Smooth muscle cell (in vitro differentiated cells): ENCODE data around the gene DIP2A. TPM values are rescaled to one million over a fixed set of nuclear protein-coding genes. Genes with fewer than 3 reads are reported as not detected.
"Not testable (repeated sequence)": the region's sequence is repeated elsewhere in the genome, so short reads cannot be mapped to it uniquely, and the experiment has no call there.

Experiments used
- DNase-seq: peaks from one replicate; lab custom pipeline; 2025; ENCODE audit not compliant: unreplicated experiment; lab: John Stamatoyannopoulos, UW
- H2AFZ ChIP-seq: fragments of 200-600 bp; sonication (generic); 2 replicates; pipeline ENCODE4 v1.6.0; 2016; ENCODE audit warnings: antibody characterized with exemption, low read depth, mild to moderate bottlenecking
- H3F3A ChIP-seq: fragments of 200-600 bp; sonication (generic); 2 replicates; pipeline ENCODE4 v1.6.0; 2017; ENCODE audit warnings: antibody characterized with exemption, low read depth
- H3K27ac ChIP-seq: fragments of 200-600 bp; sonication (generic); 2 replicates; pipeline ENCODE4 v1.5.1; 2016; ENCODE audit warnings: low read depth, mild to moderate bottlenecking
- H3K27me3 ChIP-seq: fragments of 200-600 bp; sonication (generic); 2 replicates; pipeline ENCODE4 v1.6.1; 2016; ENCODE audit warnings: low read depth, mild to moderate bottlenecking
- H3K36me3 ChIP-seq: fragments of 200-600 bp; sonication (generic); 2 replicates; pipeline ENCODE4 v1.5.1; 2016; ENCODE audit warnings: low read depth
- H3K4me1 ChIP-seq: fragments of 200-600 bp; sonication (generic); 2 replicates; pipeline ENCODE4 v1.5.1; 2016; ENCODE audit warnings: low read depth
- H3K4me2 ChIP-seq: fragments of 200-600 bp; sonication (generic); 2 replicates; pipeline ENCODE4 v1.6.0; 2016; ENCODE audit warnings: mild to moderate bottlenecking
- H3K4me3 ChIP-seq: fragments of 200-600 bp; sonication (generic); 2 replicates; pipeline ENCODE4 v1.5.1; 2016; ENCODE audit warnings: mild to moderate bottlenecking
- H3K79me2 ChIP-seq: fragments of 200-600 bp; sonication (generic); 2 replicates; pipeline ENCODE4 v1.6.0; 2016; ENCODE audit warnings: low read depth, mild to moderate bottlenecking
- H3K9ac ChIP-seq: fragments of 200-600 bp; sonication (generic); 2 replicates; pipeline ENCODE4 v1.6.0; 2016; ENCODE audit warnings: low read depth
- H3K9me3 ChIP-seq: fragments of 200-600 bp; sonication (generic); replicated peaks from 2 replicates; pipeline ENCODE4 v1.5.1; 2016; ENCODE audit warnings: low read depth
- H4K20me1 ChIP-seq: fragments of 200-600 bp; sonication (generic); 2 replicates; pipeline ENCODE4 v1.6.0; 2016; ENCODE audit warnings: low read depth
- WGBS: methylation state at CpG from one replicate; pipeline ENCODE4 v1.1.7; 2016; ENCODE audit warnings: low lambda C conversion rate; 5-methylcytosine and 5-hydroxymethylcytosine counted together
- polyA plus RNA-seq: library from polyadenylated mRNA; unstranded; fragments of >200 nt; fragmentation: Nextera tagmentation; extraction: Ambion mirVana; gene quantifications from 2 replicates; pipeline ENCODE4 v1.2.1, GENCODE V29; 2016
- total RNA-seq: library from RNA; depleted of rRNA; stranded (reverse); fragments of >200 nt; gene quantifications from 2 replicates; pipeline ENCODE4 v1.2.3, GENCODE V29; 2014
- TF ChIP-seq, protein P1 (sequence below): fragments of 200-600 bp; sonication (generic); IDR thresholded peaks from 2 replicates; pipeline ENCODE4 v1.5.1; 2017; ENCODE audit warnings: borderline replicate concordance, mild to moderate bottlenecking, antibody characterized with exemption; ENCODE audit not compliant: insufficient read depth, poor library complexity, severe bottlenecking

The DIP2A gene
- total and polyA plus RNA-seq, 2 experiments from 2014 or later: 11.5 to 24.8 TPM

DNA sequence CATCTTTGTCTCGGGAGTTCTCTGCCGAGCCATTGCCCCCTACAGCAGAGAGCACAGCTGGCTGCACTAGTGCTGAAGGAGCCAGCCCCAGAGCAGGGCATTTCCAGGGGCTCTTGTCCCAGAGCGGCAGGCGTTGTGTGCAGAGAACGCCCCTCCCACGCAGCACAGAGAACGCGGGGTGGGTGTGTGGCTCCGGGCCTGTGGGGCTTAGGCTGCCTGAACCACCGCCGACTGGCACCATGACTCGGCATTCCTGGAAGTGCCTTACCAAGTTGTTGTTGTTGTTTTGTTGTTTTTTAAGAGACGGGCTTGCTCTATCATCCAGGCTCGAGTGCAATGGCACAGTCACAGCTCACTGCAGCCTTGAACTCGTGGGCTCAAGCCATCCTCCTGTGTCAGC, 15.8 kb upstream of the DIP2A start:
- Histone ChIP-seq H3K9me3 (no peaks in the 10 kb centered on the region), H3K4me1 (no peaks in the 10 kb centered on the region), H3K4me2 (no peak overlapping the region), H3K27me3 (no peaks in the 10 kb centered on the region), H3K4me3 (no peak overlapping the region), H3K27ac (no peak overlapping the region), H3K9ac (no peak overlapping the region), H3K79me2 (no peaks in the 10 kb centered on the region), H4K20me1 (no peaks in the 10 kb centered on the region), H3F3A (no peaks in the 10 kb centered on the region), H3K36me3 (peaks cover 3% of the 10 kb centered on the region), H2AFZ (no peak overlapping the region)
- TF ChIP-seq, protein P1, sequence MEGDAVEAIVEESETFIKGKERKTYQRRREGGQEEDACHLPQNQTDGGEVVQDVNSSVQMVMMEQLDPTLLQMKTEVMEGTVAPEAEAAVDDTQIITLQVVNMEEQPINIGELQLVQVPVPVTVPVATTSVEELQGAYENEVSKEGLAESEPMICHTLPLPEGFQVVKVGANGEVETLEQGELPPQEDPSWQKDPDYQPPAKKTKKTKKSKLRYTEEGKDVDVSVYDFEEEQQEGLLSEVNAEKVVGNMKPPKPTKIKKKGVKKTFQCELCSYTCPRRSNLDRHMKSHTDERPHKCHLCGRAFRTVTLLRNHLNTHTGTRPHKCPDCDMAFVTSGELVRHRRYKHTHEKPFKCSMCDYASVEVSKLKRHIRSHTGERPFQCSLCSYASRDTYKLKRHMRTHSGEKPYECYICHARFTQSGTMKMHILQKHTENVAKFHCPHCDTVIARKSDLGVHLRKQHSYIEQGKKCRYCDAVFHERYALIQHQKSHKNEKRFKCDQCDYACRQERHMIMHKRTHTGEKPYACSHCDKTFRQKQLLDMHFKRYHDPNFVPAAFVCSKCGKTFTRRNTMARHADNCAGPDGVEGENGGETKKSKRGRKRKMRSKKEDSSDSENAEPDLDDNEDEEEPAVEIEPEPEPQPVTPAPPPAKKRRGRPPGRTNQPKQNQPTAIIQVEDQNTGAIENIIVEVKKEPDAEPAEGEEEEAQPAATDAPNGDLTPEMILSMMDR: no peak
- no peak for DNase-seq
- WGBS: 73% methylated on average over 15 of the region's 15 CpGs

DNA sequence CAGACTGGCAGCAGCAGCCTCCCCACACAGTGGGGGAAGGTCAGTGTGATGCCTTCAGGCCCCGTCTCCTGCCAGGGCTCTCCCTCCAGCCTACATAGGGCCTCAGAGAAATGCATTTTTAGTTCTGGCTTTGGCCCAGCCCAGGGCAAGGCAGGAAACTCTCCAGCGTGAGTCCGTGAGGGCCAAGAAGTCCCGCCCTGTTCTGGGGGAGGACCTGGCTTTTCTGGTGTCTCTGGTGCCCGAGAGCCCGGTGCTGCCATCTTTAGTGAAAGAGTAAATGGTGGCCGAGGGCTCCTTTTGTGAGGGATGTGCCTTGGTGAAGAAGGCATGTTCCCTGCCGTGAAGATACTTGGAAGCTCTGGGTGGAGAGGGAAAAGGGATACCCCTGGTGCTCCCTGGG, 14.8 kb upstream of the DIP2A start:
- 92% methylated on average over 8 of the region's 8 CpGs for WGBS
- Histone ChIP-seq H3K36me3 (no peaks in the 10 kb centered on the region), H3K4me2 (no peak overlapping the region), H3K9me3 (no peaks in the 10 kb centered on the region), H3K79me2 (no peaks in the 10 kb centered on the region), H4K20me1 (no peaks in the 10 kb centered on the region), H3F3A (no peaks in the 10 kb centered on the region), H3K9ac (no peak overlapping the region), H3K4me1 (no peaks in the 10 kb centered on the region), H3K4me3 (no peak overlapping the region), H3K27ac (no peak overlapping the region), H3K27me3 (no peaks in the 10 kb centered on the region), H2AFZ (no peak overlapping the region)
- TF ChIP-seq, protein P1: no peak
- DNase-seq: no peak

DNA sequence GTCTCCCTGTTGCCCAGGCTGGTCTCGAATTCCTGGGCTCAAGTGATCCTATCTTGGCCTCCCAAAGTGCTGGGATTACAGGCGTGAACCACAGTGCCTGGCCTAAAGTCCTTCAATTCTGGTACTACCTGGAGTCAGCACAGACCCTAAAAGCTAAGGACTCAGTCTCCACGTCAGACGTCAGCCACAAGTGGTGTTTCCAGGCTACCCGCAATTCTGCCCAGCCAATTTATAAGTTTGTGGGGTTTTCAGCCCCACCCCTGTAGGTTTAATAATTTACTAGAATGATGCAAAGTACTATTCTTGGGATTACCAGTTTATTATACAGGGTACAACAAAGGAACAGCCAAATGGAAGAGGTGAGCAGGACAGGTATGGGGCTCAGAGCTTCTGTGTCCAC, 10.6 kb upstream of the DIP2A start:
- H4K20me1 ChIP-seq: no peaks in the 10 kb centered on the region
- TF ChIP-seq, protein P1: no peak
- H3K9me3 ChIP-seq: no peaks in the 10 kb centered on the region
- H3K9ac ChIP-seq: no peak overlapping the region
- H3K79me2 ChIP-seq: no peaks in the 10 kb centered on the region
- no peak overlapping the region for H3K27ac ChIP-seq
- DNase-seq: no peak
- no peaks in the 10 kb centered on the region for H3K36me3 ChIP-seq
- H3K4me1 ChIP-seq: no peaks in the 10 kb centered on the region
- 98% methylated on average over 5 of the region's 5 CpGs for WGBS
- H3K4me3 ChIP-seq: no peak overlapping the region
- no peaks in the 10 kb centered on the region for H3K27me3 ChIP-seq
- H3F3A ChIP-seq: no peaks in the 10 kb centered on the region
- H2AFZ ChIP-seq: no peak overlapping the region
- no peak overlapping the region for H3K4me2 ChIP-seq

DNA sequence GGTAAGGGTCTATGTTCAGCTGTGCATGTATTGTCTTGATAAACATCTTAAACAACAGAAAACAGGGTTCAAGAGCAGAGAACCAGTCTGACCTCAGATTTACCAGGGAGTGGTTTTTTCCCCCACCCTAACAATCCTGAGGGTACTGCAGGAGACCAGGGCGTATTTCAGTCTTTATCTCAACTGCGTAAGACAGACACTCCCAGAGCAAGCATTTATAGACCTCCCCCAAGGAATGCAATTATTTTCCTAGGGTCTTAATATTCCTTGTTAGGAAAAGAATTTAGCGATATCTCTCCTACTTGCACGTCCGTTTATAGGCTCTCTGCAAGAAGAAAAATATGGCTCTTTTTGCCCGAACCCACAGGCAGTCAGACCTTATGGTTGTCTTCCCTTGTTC, 9.8 kb upstream of the DIP2A start:
- H3K4me1 ChIP-seq, H3K27me3 ChIP-seq, H3K4me2 ChIP-seq, H2AFZ ChIP-seq, H3K79me2 ChIP-seq, H3K9me3 ChIP-seq, H3K36me3 ChIP-seq, H3K9ac ChIP-seq, H3K4me3 ChIP-seq, H4K20me1 ChIP-seq, H3F3A ChIP-seq, DNase-seq, H3K27ac ChIP-seq: not testable (repeated sequence)
- 96% methylated on average over 6 of the region's 6 CpGs for WGBS
